ENCODE data around the gene STARD13.
A peak's percentile ranks its signal among the peaks of the same experiment; 100 is the strongest.
"Not testable (repeated sequence)": the region's sequence is repeated elsewhere in the genome, so short reads cannot be mapped to it uniquely, and the experiment has no call there.

Gene STARD13

DNA sequence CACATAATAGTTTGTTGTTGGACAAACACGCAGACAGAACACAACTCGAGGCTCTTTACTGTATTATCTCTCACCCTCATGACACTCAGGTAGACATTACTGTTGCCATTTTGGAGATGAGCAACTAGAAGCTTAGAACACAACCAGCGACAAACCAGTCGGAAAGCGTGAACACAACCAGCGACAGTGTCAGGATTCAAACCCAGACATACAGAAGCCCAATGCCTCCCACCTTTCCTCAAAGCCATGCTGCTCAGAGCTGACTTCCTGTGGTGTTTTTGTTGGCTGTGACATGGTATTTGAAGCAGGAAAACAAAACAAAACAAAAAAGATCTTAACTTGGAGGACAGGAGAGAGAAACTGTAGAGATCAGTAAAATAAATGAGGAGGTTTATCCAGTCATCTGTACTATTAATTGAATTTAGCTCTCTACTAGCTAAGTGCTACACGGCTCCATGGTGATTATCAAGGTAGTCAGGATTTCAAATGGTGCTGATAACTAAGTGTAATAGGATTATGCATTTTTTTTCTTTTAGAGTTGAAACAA, 92.1 kb downstream of the STARD13 start:
- DNase-seq = no peak

- no peak for DNase-seq
Observed at GRCh38 chr13:33191425-33192210, 93.9 kb downstream of the STARD13 start.

DNA sequence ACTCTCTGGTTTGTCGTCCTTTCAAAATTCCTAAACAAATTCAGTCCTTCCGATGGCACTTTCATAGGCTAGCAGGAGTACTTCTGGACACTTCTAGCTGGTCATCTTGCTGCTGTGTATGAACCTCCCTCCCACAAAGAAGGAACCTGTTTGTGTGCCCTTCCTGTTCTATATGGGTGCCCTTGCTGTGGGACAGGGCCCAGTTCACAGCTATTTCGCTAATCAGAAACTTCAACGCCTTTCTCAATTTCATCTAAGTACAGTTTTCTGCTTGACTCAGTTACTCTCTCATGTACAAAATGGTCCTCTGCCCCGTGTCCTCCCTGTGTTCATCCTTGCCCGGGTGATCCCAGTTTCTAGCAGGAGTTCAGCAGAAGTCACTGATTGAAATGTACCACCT, 96.1 kb downstream of the STARD13 start:
- no peak for DNase-seq

GRCh38 chr13:33188093-33188882, 97.3 kb downstream of the STARD13 start:
- DNase-seq = no peak

- DNase-seq = no peak
Observed at GRCh38 chr13:33186861-33187291, 98.7 kb downstream of the STARD13 start.

DNA sequence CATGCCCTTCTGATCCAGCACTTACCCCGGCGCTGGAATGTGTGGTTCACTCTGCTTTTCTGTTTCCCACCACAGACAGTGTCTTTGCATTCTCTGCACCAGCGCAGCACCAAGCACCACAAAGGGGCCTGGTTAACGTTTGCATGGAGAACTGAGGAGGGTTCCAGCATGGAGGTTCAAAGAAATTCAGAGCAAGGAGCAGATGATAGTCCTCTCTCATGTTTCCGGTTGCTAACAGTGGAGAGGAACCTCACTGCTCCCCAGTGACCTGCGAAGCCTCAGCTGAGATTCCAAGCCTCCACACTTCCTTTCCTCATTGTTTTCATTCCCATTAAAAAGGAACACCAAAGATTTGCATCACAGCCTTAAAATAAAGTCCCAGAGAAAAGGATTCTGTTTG, 99.7 kb downstream of the STARD13 start:
- DNase-seq = no peak

DNA sequence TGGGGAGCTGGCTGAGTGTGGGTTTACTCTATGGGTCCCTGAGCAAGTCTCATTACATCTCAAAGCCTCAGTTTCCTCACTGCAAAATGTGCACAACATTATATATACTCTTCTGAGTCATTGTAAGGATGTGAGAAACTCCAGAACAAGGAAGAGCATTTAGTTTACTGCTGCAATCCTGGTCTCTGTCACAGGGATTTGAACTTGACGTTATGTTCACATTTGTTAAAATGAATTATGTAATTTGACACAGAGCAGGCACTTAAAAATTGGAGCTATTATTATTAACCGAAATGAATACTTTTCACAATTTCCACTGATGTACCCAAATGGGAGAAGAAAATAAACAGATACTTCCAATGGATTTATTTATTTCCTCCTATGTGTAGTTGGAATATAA, 101.0 kb downstream of the STARD13 start:
- no peak for DNase-seq

GRCh38 chr13:33184112-33184490, 101.5 kb downstream of the STARD13 start:
- DNase-seq = no peak

DNA sequence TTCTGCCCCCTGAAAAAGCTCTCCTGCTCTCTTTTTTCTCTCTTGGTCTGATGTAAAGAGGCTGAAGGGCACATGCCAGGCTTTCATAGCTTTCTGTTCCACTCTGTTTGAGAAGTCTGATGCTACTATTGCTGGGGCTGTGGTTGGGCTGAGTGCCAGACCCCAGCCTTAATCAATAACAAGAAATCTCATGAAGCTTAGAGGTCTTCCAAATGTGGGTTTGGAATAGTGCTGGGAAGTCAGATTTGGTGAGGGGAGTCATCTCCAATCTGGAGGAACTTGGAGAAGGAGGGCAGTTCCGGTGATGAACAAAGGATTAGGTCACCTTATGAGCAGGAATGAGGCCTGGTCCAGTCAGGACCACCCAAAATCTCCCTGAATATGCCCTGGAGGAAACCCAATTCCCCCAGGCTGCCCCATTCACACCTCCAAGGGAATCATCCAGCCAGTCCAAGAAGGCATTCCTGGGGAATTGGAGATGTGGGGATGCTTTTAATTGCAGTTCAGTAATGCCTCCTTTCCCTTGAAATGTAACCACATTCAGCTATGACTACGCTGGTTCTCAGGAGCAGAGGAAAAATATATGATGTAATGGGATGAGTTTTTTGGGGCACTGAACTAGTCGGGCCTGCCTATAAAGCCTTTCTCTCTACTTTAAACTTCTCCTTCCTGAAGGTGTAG, 102.0 kb downstream of the STARD13 start:
- no peak for DNase-seq

GRCh38 chr13:33182729-33183128, 102.8 kb downstream of the STARD13 start:
- DNase-seq = no peak

DNA sequence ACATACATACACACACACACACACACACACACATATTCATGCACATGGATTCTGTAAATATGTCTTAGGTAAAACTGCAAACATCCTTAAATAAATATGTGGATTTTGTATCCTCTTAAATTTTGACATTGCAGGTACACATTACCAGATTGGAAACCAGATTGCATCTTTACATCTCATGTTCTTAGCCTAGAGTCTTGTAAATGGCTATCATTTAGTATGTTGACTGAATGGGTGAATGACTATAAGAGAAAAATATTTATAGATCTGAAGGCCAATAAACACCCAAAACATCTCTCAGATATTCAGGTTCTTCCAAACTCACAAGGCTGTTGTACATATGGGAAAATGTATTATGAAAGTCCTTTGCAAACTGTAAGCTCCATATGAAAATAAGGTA, 104.3 kb downstream of the STARD13 start:
- no peak for DNase-seq

DNA sequence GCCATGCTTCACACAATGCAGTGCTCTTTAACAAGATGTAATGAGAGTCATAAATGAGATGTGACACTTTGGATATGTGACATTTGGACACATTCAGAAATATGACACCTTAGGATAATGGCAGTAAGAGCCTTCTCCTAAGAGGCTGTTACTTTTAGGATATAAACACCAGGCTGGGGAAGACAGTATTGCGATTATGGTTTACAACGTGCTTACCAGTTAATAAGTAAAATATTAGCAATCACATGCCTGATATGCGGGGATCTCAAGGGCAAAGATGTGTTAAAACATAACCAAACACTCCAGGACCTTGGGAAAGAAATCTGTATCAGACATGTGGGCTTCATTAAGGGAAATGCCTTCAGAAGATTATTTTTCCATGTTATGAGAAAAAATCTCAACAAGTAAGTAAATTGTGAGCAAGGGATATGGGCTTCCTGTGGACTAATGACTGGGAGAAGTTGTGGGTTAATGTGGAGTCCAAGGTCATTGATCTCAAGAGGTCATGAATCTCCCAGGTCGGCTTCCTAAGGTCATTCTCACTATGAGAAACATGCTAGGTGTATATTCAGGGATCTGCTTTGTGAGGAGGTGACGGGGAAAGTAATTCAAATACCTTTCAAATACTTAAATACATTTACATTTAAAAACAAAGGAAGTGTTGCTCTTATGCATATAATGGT, 105.3 kb downstream of the STARD13 start:
- peak; percentile 14 for DNase-seq

DNA sequence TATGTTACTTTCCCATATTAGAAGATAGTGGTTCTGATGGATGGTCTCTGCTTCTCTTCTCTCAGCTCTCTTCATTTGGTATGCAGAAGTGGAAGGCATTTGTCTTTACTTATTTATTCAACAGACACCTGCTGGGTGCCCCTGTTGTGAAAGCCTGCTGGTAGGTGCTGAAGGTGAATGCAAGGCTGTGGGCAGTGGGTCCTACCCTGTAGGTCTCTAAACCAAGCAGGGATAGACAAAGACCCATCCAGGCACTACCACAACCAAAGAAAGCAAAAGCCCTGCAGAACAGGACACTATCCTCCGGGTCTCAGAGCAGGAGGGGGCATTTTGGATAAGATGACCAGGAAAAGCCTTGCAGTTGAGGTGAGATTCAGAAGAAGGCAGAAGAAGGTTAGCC, 106.1 kb downstream of the STARD13 start:
- DNase-seq = no peak

DNA sequence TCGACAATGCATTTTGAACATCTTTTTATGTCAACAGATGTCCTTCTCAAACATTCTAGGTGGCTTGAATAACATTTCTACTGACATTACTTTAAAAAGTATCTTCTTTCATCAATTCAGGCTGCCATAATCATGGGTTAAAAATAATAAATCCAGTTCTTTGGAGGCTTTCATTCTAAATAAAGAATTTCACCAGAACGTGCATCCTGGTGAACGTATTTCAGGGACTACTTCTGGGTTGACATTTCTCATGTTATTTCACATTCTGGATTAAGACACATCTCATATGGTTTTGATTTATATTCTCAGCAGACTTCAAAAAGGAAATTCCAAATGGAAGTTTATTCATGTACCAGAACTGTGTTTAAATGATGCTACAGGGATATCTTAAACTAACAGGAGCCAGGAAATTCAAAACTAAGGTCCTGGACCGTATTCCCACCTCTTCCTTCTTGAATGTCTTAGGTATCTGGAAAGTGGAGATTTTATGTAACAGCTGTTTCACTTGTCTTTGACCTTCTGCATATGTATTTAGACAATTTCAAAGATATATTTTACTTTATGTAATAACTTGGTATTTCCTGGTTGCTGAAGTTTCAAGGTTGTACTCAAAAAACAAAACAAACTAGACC, 107.2 kb downstream of the STARD13 start:
- no peak for DNase-seq

DNA sequence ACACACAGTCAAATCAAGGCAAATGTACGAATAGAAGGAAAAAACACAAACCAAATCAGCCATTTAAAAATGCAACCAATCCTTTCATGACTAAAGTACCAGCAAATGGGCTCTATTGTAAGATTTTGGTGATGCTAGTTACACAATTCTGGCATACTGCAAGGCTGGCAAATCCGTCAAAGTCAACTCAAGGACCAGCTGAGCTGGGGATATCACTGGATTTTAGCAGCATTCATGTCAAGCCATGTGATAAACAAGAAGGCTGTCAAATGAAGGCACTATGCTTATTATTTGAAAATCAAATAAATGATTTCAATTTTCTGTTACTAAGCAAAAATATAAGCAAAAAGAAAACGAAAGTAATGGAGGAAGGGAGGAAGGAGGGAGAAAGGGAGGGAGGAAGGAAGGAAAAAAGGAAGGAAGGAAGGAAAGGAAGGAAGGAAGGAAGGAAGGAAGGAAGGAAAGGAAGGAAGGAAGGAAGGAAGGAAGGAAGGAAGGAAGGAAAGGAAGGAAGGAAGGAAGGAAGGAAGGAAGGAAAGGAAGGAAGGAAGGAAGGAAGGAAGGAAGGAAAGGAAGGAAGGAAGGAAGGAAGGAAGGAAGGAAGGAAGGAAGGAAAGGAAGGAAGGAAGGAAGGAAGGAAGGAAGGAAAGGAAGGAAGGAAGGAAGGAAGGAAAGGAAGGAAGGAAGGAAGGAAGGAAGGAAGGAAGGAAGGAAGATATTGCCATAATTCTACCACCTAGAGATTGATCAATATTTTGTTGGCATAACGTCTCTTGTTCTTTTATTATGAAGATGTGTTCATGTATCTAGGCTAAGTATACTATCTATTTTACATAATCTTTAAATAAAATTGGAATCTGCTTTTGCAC, 108.0 kb downstream of the STARD13 start:
- not testable (repeated sequence) for DNase-seq

GRCh38 chr13:33176526-33176925, 109.0 kb downstream of the STARD13 start:
- DNase-seq = no peak

DNA sequence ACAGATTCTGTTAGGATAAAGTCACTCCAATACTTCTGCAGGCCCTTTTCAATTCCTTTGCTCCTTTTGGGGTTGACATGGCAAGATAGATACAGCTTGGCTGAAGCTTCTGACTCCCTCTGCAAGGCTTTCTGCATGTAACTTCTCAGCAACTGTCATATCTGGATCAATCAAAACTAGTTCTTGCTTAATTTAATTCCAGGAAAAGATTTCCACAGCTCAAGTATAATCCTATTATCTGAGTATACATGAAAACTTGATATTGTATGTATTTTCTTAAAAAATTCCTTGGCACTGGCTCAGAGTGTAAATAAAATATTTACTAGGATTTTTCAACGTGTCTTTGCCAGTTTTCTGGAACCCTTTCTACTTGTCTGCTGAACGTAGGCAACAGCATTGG, 109.6 kb downstream of the STARD13 start:
- no peak for DNase-seq

DNA sequence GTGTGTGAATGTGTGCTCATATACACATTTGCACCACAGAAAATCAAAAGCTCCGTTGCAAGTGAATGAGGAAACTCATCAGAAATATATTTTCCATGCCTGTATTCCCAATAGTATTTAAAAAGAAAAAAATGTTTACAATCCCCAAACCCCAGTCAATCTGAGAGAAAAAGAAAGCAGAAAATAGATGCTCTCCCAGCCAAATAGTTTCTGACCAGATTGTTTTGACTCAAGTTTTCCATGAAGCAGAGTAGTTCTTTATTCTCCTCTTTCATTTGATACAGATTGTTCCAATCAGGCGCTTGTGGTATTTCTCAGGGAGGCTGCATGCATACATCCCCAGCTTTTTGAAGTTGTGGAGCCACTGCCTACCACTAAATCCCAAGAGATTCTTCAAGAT, 110.6 kb downstream of the STARD13 start:
- DNase-seq = no peak

DNA sequence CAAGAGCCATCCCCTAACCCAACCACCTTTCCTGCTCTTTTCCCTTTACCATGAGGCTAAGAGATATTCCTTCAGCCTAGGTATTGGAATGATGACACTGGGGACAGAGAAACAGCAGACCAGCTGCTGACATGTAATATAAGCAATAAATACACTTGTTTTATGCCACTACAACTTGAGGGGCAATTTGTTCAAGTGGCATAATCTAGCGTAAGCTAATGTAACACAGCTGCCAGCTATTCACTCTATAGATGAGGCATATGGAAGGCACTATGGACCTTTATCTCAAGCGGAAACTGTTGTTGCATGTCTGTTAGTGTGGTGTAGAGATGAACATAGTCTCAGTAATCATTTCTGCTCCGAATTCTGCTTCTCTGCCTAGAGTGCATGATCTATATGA, 111.1 kb downstream of the STARD13 start:
- no peak for DNase-seq

DNA sequence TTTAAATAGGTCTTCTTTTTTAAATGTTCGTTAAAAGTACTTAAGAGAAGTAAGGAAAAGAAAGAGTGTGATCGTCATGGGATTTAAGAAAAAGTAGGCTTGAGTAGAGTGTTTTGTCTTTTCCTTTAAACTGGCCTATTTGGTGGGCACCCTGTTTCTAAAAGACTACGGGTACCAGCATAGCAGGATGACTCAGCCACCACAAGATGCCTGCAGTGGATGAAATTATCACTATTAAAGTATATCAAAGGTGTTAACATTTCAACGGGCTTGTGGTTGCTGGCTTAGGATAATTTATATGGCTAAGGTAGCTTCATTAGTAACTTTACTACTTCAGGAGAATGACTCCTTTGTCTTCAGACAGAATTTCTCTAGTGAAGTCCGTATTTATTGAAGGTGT, 112.6 kb downstream of the STARD13 start:
- DNase-seq = no peak

DNA sequence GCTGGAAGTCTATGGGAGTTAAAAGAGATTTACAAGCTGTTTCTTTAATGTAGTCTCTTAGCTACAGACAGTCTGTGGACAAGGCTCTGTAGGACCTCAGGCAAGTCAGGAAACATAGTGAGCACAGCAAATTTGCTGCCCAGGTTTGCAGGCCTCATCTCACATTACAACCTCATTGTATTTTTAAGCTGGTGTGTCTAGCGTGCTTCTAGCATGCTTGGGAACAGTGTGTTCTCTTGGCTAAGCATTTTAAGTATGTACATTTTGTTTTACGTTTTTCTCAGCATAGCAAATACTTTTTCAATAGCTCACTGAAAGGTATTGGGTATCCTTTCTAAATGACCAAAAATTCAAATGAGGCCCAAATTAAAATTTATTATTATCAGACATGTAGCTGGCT, 113.2 kb downstream of the STARD13 start:
- DNase-seq = no peak

Measured in NCI-H2107 (cell line).